KMS-11 (cell line): ENCODE measurements around the gene KLK11.

Experiments used
- H2AFZ ChIP-seq: fragments of 200-600 bp; sonication (generic); 2 replicates; pipeline ENCODE4 v1.6.1; 2016; ENCODE audit warnings: antibody characterized with exemption, mixed run types, low read depth
- H3K27ac ChIP-seq: fragments of 200-600 bp; sonication (generic); 2 replicates; pipeline ENCODE4 v1.6.1; 2016; ENCODE audit warnings: mild to moderate bottlenecking, mixed run types
- H3K27me3 ChIP-seq: fragments of 200-600 bp; sonication (generic); 2 replicates; pipeline ENCODE4 v1.6.1; 2017; ENCODE audit warnings: mild to moderate bottlenecking, low read depth, mixed run types, moderate library complexity; ENCODE audit not compliant: insufficient read depth
- H3K36me3 ChIP-seq: fragments of 200-600 bp; sonication (generic); 2 replicates; pipeline ENCODE4 v1.6.1; 2017; ENCODE audit warnings: mild to moderate bottlenecking, mixed run types; ENCODE audit not compliant: insufficient read depth
- H3K4me1 ChIP-seq: fragments of 200-600 bp; sonication (generic); 2 replicates; pipeline ENCODE4 v1.6.1; 2016; ENCODE audit warnings: mild to moderate bottlenecking, low read depth, mixed run types; ENCODE audit not compliant: poor library complexity, severe bottlenecking
- H3K4me2 ChIP-seq: fragments of 200-600 bp; sonication (generic); 2 replicates; pipeline ENCODE4 v1.7.0; 2016; ENCODE audit warnings: mild to moderate bottlenecking, mixed run types
- H3K4me3 ChIP-seq: fragments of 200-600 bp; sonication (generic); IDR thresholded peaks from 2 replicates; pipeline ENCODE4 v1.6.1; 2017; ENCODE audit warnings: low read depth, low read length, mixed read lengths; ENCODE audit not compliant: insufficient read depth
- H3K79me2 ChIP-seq: fragments of 200-600 bp; sonication (generic); 2 replicates; pipeline ENCODE4 v1.6.1; 2016; ENCODE audit warnings: low read depth, mixed run types; ENCODE audit not compliant: insufficient read depth
- H3K9ac ChIP-seq: fragments of 200-600 bp; sonication (generic); 2 replicates; pipeline ENCODE4 v1.6.1; 2016; ENCODE audit warnings: mild to moderate bottlenecking, mixed run types
- H4K20me1 ChIP-seq: fragments of 200-600 bp; sonication (generic); 2 replicates; pipeline ENCODE4 v1.6.1; 2016; ENCODE audit warnings: mild to moderate bottlenecking, mixed run types; ENCODE audit not compliant: insufficient read depth
- CTCF ChIP-seq: fragments of 200-600 bp; sonication (generic); conservative IDR thresholded peaks from 2 replicates; pipeline ENCODE4 v1.6.1; 2017; ENCODE audit warnings: low read depth, mild to moderate bottlenecking, antibody characterized with exemption, low read length, moderate library complexity, mixed read lengths

KLK11 gene

GRCh38 chr19:51060973-51061372 lies 34.6 kb upstream of the KLK11 start:
- no peak overlapping the region for H3K4me3 ChIP-seq
- H2AFZ ChIP-seq = no peak overlapping the region
- no peak overlapping the region for H3K27ac ChIP-seq
- no peaks in the 10 kb centered on the region for H3K4me1 ChIP-seq
- no peaks in the 10 kb centered on the region for H4K20me1 ChIP-seq
- H3K9ac ChIP-seq = no peak overlapping the region
- H3K27me3 ChIP-seq = no peaks in the 10 kb centered on the region; the same call in 1 of the 2 replicates
- H3K4me2 ChIP-seq = no peak overlapping the region
- H3K79me2 ChIP-seq = no peaks in the 10 kb centered on the region
- no peaks in the 10 kb centered on the region for H3K36me3 ChIP-seq
- TF ChIP-seq CTCF = no peak

- no peak overlapping the region for H3K4me3 ChIP-seq
- TF ChIP-seq CTCF = no peak
- no peaks in the 10 kb centered on the region for H3K4me1 ChIP-seq
- H3K79me2 ChIP-seq = no peaks in the 10 kb centered on the region
- no peak overlapping the region for H3K27ac ChIP-seq
- no peak overlapping the region for H2AFZ ChIP-seq
- H3K36me3 ChIP-seq = no peaks in the 10 kb centered on the region
- no peak overlapping the region for H3K9ac ChIP-seq
- H3K4me2 ChIP-seq = no peak overlapping the region
- no peaks in the 10 kb centered on the region for H4K20me1 ChIP-seq
- H3K27me3 ChIP-seq = no peaks in the 10 kb centered on the region; the same call in 1 of the 2 replicates
These were observed 33.9 kb upstream of the KLK11 start for GRCh38 chr19:51060336-51060735.

- Histone ChIP-seq H3K36me3 (no peaks in the 10 kb centered on the region), H3K27ac (no peak overlapping the region), H3K4me3 (no peak overlapping the region), H3K9ac (no peak overlapping the region), H3K4me1 (no peaks in the 10 kb centered on the region), H3K79me2 (no peaks in the 10 kb centered on the region), H3K27me3 (no peaks in the 10 kb centered on the region; the same call in 1 of the 2 replicates), H2AFZ (no peak overlapping the region), H3K4me2 (no peak overlapping the region), H4K20me1 (no peaks in the 10 kb centered on the region)
- no peak for TF ChIP-seq CTCF
These were observed 33.3 kb upstream of the KLK11 start for GRCh38 chr19:51059715-51060114.

- H3K4me2 ChIP-seq = no peak overlapping the region
- no peak for TF ChIP-seq CTCF
- no peaks in the 10 kb centered on the region for H3K79me2 ChIP-seq
- H3K4me3 ChIP-seq = no peak overlapping the region
- no peaks in the 10 kb centered on the region for H3K4me1 ChIP-seq
- no peak overlapping the region for H3K9ac ChIP-seq
- no peak overlapping the region for H2AFZ ChIP-seq
- H3K27me3 ChIP-seq = no peaks in the 10 kb centered on the region; the same call in 1 of the 2 replicates
- no peak overlapping the region for H3K27ac ChIP-seq
- no peaks in the 10 kb centered on the region for H3K36me3 ChIP-seq
- H4K20me1 ChIP-seq = no peaks in the 10 kb centered on the region
These were observed 29.4 kb upstream of the KLK11 start for GRCh38 chr19:51055866-51056265.

- Histone ChIP-seq H2AFZ (no peak overlapping the region), H3K27ac (no peak overlapping the region), H4K20me1 (no peaks in the 10 kb centered on the region), H3K36me3 (no peaks in the 10 kb centered on the region), H3K4me1 (no peaks in the 10 kb centered on the region), H3K4me2 (no peak overlapping the region), H3K27me3 (no peaks in the 10 kb centered on the region; the same call in 1 of the 2 replicates), H3K4me3 (no peak overlapping the region), H3K9ac (no peak overlapping the region), H3K79me2 (no peaks in the 10 kb centered on the region)
- no peak for TF ChIP-seq CTCF
These were observed 20.6 kb upstream of the KLK11 start for GRCh38 chr19:51047031-51047335.
